HFF-Myc (cell line): ENCODE data around the gene MXD4.

Experiments used
- DNase-seq: peaks from one replicate; pipeline ENCODE4 v3.0.0-alpha.2; 2011; ENCODE audit warnings: low read depth; ENCODE audit errors: extremely low read depth
- H3K4me3 ChIP-seq: replicated peaks from 2 replicates; pipeline ENCODE4 v1.5.1; 2011; ENCODE audit warnings: low read depth, mild to moderate bottlenecking, control low read depth, low read length
- CTCF ChIP-seq: IDR thresholded peaks from 2 replicates; pipeline ENCODE4 v1.5.1; 2012; ENCODE audit warnings: mild to moderate bottlenecking, low read depth, low read length, control low read depth; ENCODE audit errors: missing control alignments

The MXD4 gene

GRCh38 chr4:2291705-2292645 is 30.1 kb upstream of the MXD4 start:
- no peak for DNase-seq
- H3K4me3 ChIP-seq: no peak overlapping the region
- TF ChIP-seq CTCF: no peak

DNA sequence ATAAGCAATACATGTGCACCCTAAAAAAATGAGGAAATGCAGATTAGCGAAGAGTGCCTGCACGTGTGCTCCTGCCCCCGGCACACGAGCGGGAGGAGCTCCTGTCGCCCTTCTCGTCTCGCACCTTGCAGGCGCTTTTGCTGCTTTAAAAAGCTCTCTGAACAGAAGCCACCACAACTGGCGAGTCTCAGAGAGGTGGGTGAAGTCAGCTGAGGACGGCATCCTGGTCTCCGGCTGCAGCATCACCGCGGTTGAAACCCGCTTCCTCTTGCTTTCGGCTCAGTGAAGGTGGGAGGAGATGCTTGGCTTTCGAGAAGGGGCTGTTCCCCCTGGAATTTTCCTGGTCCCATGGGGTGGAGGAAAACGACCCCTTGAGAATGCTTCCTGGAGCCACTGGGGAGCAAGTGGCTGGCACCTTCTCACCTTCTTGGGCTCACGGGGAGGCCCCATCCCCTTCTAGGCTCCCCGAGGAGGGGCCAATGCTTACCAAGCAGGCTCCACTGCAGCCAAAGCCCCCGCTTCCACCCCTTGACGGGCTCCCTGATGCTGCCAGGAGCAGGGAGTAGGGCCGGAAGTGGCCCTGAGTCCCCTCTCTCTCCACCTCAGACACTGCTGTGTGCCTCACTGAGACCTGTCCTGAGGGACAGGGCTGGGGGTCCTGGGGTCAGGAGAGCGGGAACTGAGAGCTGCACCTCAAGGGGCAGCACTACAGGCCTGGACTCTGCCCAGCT is 29.2 kb upstream of the MXD4 start:
- no peak for DNase-seq
- no peak for TF ChIP-seq CTCF

GRCh38 chr4:2290488-2290887 is 28.6 kb upstream of the MXD4 start:
- no peak overlapping the region for H3K4me3 ChIP-seq
- no peak for DNase-seq
- no peak for TF ChIP-seq CTCF

More for the DNA sequence above, 29.2 kb upstream of the MXD4 start:
- H3K4me3 ChIP-seq: no peak overlapping the region

DNA sequence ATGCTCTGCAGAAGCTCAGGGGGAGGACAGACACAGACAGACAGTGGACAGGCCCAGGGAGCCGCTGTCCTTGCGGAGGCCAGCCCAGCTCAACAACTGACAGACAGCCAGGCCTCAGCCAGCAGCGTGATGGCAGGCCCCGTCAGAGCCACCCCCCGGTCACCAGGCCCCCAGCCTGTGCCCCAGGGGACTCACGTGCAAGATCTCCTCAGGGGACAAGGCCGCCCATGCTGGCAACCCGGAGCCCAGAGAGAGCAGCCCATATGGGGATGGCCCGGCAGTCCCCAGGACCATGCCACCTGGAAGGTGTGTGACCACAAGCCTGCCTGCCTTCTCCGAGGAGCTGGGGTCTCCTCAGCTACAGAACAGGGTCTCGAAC is 28.0 kb upstream of the MXD4 start:
- no peak for DNase-seq
- no peak overlapping the region for H3K4me3 ChIP-seq

GRCh38 chr4:2289311-2289954 is 27.5 kb upstream of the MXD4 start:
- H3K4me3 ChIP-seq: no peak overlapping the region
- no peak for DNase-seq
- TF ChIP-seq CTCF: no peak

More for the DNA sequence above, 28.0 kb upstream of the MXD4 start:
- no peak for TF ChIP-seq CTCF

DNA sequence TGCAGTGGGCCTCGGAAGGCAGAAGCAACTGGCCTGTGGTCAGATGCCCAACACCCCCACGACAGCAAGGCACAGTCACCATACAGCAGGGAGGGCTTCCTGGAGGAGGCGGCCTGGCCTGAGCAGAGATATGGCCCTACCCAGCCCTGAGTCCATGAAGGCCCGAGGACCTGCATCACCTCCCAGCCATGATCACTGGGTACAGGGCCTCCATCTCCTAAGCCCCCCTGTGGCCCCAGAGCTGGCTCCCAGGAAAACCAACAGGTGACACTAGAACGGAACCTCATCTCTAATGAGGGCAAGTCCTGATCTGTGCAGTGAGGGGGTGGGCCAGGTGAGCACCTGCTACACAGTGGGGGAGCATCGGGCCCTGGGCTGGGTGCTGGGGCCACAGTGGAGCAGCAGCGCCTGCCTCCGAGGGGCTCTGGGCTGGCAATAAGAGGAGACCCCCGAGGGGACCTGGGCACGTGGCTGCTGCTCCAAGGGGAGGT is 26.2 kb upstream of the MXD4 start:
- H3K4me3 ChIP-seq: no peak overlapping the region
- no peak for TF ChIP-seq CTCF
- no peak for DNase-seq
